Thymus (tissue), 11 donors: ENCODE results near the gene RBBP6. TPM values are rescaled to one million over a fixed set of nuclear protein-coding genes. Genes with fewer than 3 reads are reported as not detected.

Experiments
- DNase-seq, 9 donors: peaks; one replicate each; pipeline ENCODE4 v3.0.0-alpha.2; 2013; ENCODE audit warnings: low spot score in 9 of 9, low read depth in 6 of 9, missing footprints in 1 of 9
- H3K27ac ChIP-seq, 2 donors: one replicate each; pipeline ENCODE4 v1.5.1; 2013; ENCODE audit warnings: control low read depth in 1 of 2, low read depth in 1 of 2, low read length in 1 of 2, mild to moderate bottlenecking in 1 of 2, moderate library complexity in 1 of 2
- H3K27me3 ChIP-seq, 2 donors: one replicate each; pipeline ENCODE4 v1.5.1; 2013; ENCODE audit warnings: low read length in 1 of 2; ENCODE audit not compliant: control insufficient read depth in 2 of 2, insufficient read depth in 1 of 2
- H3K36me3 ChIP-seq, 2 donors: one replicate each; pipeline ENCODE4 v1.5.1; 2013; ENCODE audit warnings: low read length in 1 of 2, mild to moderate bottlenecking in 1 of 2, moderate library complexity in 1 of 2; ENCODE audit not compliant: control insufficient read depth in 2 of 2, insufficient read depth in 2 of 2
- H3K4me1 ChIP-seq, 2 donors: one replicate each; pipeline ENCODE4 v1.5.1; 2013; ENCODE audit warnings: low read length in 2 of 2; ENCODE audit not compliant: control insufficient read depth in 2 of 2, insufficient read depth in 2 of 2
- H3K4me3 ChIP-seq, 2 donors: one replicate each; pipeline ENCODE4 v1.5.1; 2013; ENCODE audit warnings: low read length in 2 of 2, control low read depth in 1 of 2, mild to moderate bottlenecking in 1 of 2
- H3K9me3 ChIP-seq, 2 donors: one replicate each; pipeline ENCODE4 v1.5.1; 2013; ENCODE audit warnings: low read length in 1 of 2, mild to moderate bottlenecking in 1 of 2; ENCODE audit not compliant: control insufficient read depth in 2 of 2, insufficient read depth in 1 of 2
- WGBS: extraction: QIAGEN DNeasy Blood & Tissue Kit; methylation state at CpG from one replicate; pipeline ENCODE4 v1.1.7; 2013; 5-methylcytosine and 5-hydroxymethylcytosine counted together
- polyA plus RNA-seq: library from polyadenylated mRNA; stranded (reverse); fragments of 200-250 nt; gene quantifications from one replicate; pipeline ENCODE4 v1.2.3, GENCODE V29; 2013
- total RNA-seq: library from RNA; stranded (reverse); fragments of 120-200 nt; gene quantifications from one replicate; pipeline ENCODE4 v1.2.4, GENCODE V29; 2013
- donor health status: healthy.

Gene RBBP6
- total and polyA plus RNA-seq, 2 donors = 20.8 to 72.8 TPM

- H3K4me3 ChIP-seq = no peak overlapping the region
- 47% methylated on average over 20 of the region's 20 CpGs for WGBS
- peak; percentile 41 to 86 (median 61) for DNase-seq
- H3K27me3 ChIP-seq = no peaks in the 10 kb centered on the region
- no peaks in the 10 kb centered on the region for H3K9me3 ChIP-seq
- H3K36me3 ChIP-seq = no peaks in the 10 kb centered on the region
- no peaks in the 10 kb centered on the region for H3K4me1 ChIP-seq
- no peak overlapping the region for H3K27ac ChIP-seq
Observed at GRCh38 chr16:24516900-24517669, 22.3 kb upstream of the RBBP6 start.

DNA sequence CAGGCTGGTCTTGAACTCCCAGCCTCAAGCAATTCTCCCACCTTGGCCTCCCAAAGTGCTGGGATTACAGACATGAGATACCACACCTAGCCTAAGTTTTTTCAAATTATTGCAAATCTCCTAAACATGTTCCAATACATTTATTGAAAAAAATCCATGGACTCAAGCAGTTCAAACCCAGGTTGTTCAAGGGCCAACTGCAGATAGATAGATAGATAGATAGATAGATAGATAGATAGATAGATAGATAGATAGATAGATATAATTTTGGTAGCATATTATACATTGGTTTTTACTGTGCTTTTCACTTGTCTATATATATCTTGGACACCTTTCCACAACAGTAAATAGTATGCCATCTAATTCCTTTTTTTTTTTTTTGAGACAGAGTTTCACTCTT is 20.9 kb upstream of the RBBP6 start:
- Histone ChIP-seq H3K4me1 (no peaks in the 10 kb centered on the region), H3K27ac (no peak overlapping the region), H3K9me3 (no peaks in the 10 kb centered on the region), H3K4me3 (no peak overlapping the region), H3K27me3 (no peaks in the 10 kb centered on the region), H3K36me3 (no peaks in the 10 kb centered on the region)
- DNase-seq = no peak

- H3K27ac ChIP-seq = no peak overlapping the region
- no peaks in the 10 kb centered on the region for H3K36me3 ChIP-seq
- H3K4me3 ChIP-seq = no peak overlapping the region
- 98% methylated on average over 3 of the region's 3 CpGs for WGBS
- H3K27me3 ChIP-seq = no peaks in the 10 kb centered on the region
- no peak for DNase-seq
- no peaks in the 10 kb centered on the region for H3K4me1 ChIP-seq
- no peaks in the 10 kb centered on the region for H3K9me3 ChIP-seq
Observed at GRCh38 chr16:24520983-24521382, 18.4 kb upstream of the RBBP6 start.

GRCh38 chr16:24522751-24523150 is 16.6 kb upstream of the RBBP6 start:
- no peak for DNase-seq
- Histone ChIP-seq H3K9me3 (no peaks in the 10 kb centered on the region), H3K4me3 (no peak overlapping the region), H3K4me1 (no peaks in the 10 kb centered on the region), H3K27me3 (no peaks in the 10 kb centered on the region), H3K27ac (no peak overlapping the region), H3K36me3 (no peaks in the 10 kb centered on the region)
- 98% methylated on average over 13 of the region's 13 CpGs for WGBS

DNA sequence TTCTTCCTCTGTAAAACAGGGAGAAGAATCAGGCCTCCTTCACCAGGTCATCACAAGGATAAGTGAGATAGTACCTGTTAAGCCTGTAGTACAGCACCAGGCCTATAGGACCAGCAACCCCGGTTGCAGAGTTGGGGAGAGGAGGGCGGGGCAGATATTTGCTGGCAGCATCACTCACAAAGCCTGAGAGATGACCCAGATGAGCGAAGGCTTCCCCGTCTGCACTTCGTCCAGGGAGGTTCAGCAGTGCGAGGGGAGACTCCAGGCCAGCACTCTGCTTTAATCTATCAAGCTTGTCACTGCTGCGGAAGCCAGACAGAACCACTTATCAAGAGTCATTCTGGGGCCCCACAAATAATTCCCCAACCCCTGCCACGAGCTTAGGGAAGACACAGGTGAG is 15.8 kb upstream of the RBBP6 start:
- Histone ChIP-seq H3K4me1 (no peaks in the 10 kb centered on the region), H3K9me3 (no peaks in the 10 kb centered on the region), H3K36me3 (no peaks in the 10 kb centered on the region), H3K27ac (no peak overlapping the region), H3K27me3 (no peaks in the 10 kb centered on the region), H3K4me3 (no peak overlapping the region)
- 89% methylated on average over 8 of the region's 8 CpGs for WGBS
- DNase-seq = no peak

GRCh38 chr16:24524855-24525677 is 14.3 kb upstream of the RBBP6 start:
- Histone ChIP-seq H3K4me1 (no peaks in the 10 kb centered on the region), H3K4me3 (no peak overlapping the region), H3K27me3 (no peaks in the 10 kb centered on the region), H3K27ac (no peak overlapping the region), H3K9me3 (no peaks in the 10 kb centered on the region), H3K36me3 (no peaks in the 10 kb centered on the region)
- DNase-seq = no peak
- 76% methylated on average over 4 of the region's 4 CpGs for WGBS

GRCh38 chr16:24525970-24526559 is 13.3 kb upstream of the RBBP6 start:
- no peak overlapping the region for H3K4me3 ChIP-seq
- no peak overlapping the region for H3K27ac ChIP-seq
- H3K36me3 ChIP-seq = no peaks in the 10 kb centered on the region
- H3K27me3 ChIP-seq = no peaks in the 10 kb centered on the region
- H3K4me1 ChIP-seq = no peaks in the 10 kb centered on the region
- WGBS = 92% methylated on average over 7 of the region's 7 CpGs
- no peak for DNase-seq
- H3K9me3 ChIP-seq = no peaks in the 10 kb centered on the region

GRCh38 chr16:24526701-24527495 is 12.5 kb upstream of the RBBP6 start:
- 98% methylated on average over 9 of the region's 9 CpGs for WGBS
- Histone ChIP-seq H3K9me3 (no peaks in the 10 kb centered on the region), H3K27me3 (no peaks in the 10 kb centered on the region), H3K27ac (no peak overlapping the region), H3K4me1 (no peaks in the 10 kb centered on the region), H3K4me3 (no peak overlapping the region), H3K36me3 (no peaks in the 10 kb centered on the region)
- no peak for DNase-seq
